Peyer's patch (tissue), 4 donors: Measurements from ENCODE around the gene KLF1.

ENCODE experiments used
- CTCF ChIP-seq, 6 experiments: fragments of 450-650 bp in 4 of 6; fragments of 200-600 bp in 2 of 6; sonication (generic) in 1 of 6; IDR thresholded peaks; one replicate each; pipeline ENCODE4 v1.5.1; 2017 to 2019; ENCODE audit warnings: antibody characterized with exemption in 6 of 6, mild to moderate bottlenecking in 3 of 6, moderate library complexity in 1 of 6
- POLR2A ChIP-seq, 2 donors: fragments of 450-650 bp; IDR thresholded peaks; one replicate each; pipeline ENCODE4 v1.5.1; 2017; ENCODE audit warnings: antibody characterized with exemption in 2 of 2, mild to moderate bottlenecking in 2 of 2, moderate library complexity in 2 of 2

- no peak for TF ChIP-seq CTCF (IDR thresholded peaks at IDR 0.05)
- TF ChIP-seq POLR2A (IDR thresholded peaks at IDR 0.05): no peak
Measured at GRCh38 chr19:12859546-12859945, 27.5 kb downstream of the KLF1 start.
